Left lung (tissue), 10 donors: Measurements from ENCODE around the gene TMC1. TPM values are rescaled to one million over a fixed set of nuclear protein-coding genes. Genes with fewer than 3 reads are reported as not detected.
A peak's percentile ranks its signal among the peaks of the same experiment; 100 is the strongest.

Source experiments
- ATAC-seq: fragments of 200-7000 bp; cut with Tn5 transposase; one replicate; pipeline ENCODE4 v1.9.1; 2020; ENCODE audit warnings: moderate library complexity
- DNase-seq, 4 donors: peaks; one replicate each; pipeline ENCODE4 v3.0.0-alpha.2; 2013 to 2020
- H3K27ac ChIP-seq, 2 donors: fragments of 200-600 bp; sonication (generic) in 1 of 2; one replicate each; pipeline versions ENCODE4 v1.5.0 to v1.8.0; 2020 to 2021
- H3K27me3 ChIP-seq, 2 donors: fragments of 200-600 bp; sonication (generic) in 1 of 2; one replicate each; pipeline versions ENCODE4 v1.5.0 to v1.8.0; 2020 to 2021
- H3K36me3 ChIP-seq, 2 donors: fragments of 200-600 bp; sonication (generic) in 1 of 2; one replicate each; pipeline versions ENCODE4 v1.5.0 to v1.8.0; 2020 to 2021
- H3K4me1 ChIP-seq, 2 donors: fragments of 200-600 bp; one replicate each; pipeline ENCODE4 v1.8.0; 2021
- H3K4me3 ChIP-seq, 2 donors: fragments of 200-600 bp; sonication (generic) in 1 of 2; one replicate each; pipeline versions ENCODE4 v1.5.0 to v1.8.0; 2020 to 2021; ENCODE audit warnings: mild to moderate bottlenecking in 1 of 2
- H3K9me3 ChIP-seq, 2 donors: fragments of 200-600 bp; sonication (generic) in 1 of 2; one replicate each; pipeline versions ENCODE4 v1.5.0 to v1.8.0; 2020 to 2021
- intact Hi-C, 2 donors: fragments of 100-400 bp; cut with DNase I; formaldehyde crosslinking; loops; one replicate each; pipeline versions ENCODE4 v1.11.2 to v1.14.2; 2022
- polyA plus RNA-seq, 6 donors: library from polyadenylated mRNA; unstranded; fragments of 120-200 nt; gene quantifications; one replicate each; pipeline ENCODE4 v1.2.1, GENCODE V29; 2013; ENCODE audit not compliant: insufficient read length in 6 of 6
- total RNA-seq, 2 donors: library from RNA; stranded (reverse); fragmentation: NEBNext Ultra II Directional; extraction: Animal tissue kit (Norgen Biotek cat#: 25700); gene quantifications; one replicate each; pipeline ENCODE4 v1.2.1, GENCODE V29; 2021
- TF ChIP-seq, protein P1 (sequence below), 2 donors: fragments of 200-600 bp; sonication (generic) in 1 of 2; IDR thresholded peaks; one replicate each; pipeline versions ENCODE4 v1.5.0 to v1.8.0; 2021; ENCODE audit warnings: antibody characterized with exemption in 2 of 2
- donor health status: DM: no; HTN: yes; CAD: no.
- donor health status: DM: no; HTN: no; CAD: no.

Gene TMC1
- total and polyA plus RNA-seq, 8 donors = 0.26 to 0.81 (median 0.55) TPM; not detected in 1

DNA sequence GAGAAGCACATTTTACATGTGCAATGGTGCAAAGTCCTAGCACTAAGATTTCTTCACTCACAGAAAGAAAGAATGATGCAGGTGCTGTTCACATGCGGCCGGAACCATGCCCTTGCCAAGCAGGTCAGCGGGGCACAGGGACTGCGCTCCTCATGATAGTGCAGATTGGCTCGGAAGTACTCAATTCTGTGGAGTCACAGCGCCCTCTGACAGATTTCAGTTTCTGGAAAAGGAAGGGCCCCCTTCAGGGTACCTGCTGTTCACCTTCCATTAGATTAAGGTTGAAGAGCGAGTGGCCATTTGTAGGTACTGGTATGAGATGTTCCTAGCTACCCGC, 75.7 kb downstream of the TMC1 start:
- no peak overlapping the region for H3K4me3 ChIP-seq
- no peaks in the 10 kb centered on the region for H3K27me3 ChIP-seq
- TF ChIP-seq, protein P1, sequence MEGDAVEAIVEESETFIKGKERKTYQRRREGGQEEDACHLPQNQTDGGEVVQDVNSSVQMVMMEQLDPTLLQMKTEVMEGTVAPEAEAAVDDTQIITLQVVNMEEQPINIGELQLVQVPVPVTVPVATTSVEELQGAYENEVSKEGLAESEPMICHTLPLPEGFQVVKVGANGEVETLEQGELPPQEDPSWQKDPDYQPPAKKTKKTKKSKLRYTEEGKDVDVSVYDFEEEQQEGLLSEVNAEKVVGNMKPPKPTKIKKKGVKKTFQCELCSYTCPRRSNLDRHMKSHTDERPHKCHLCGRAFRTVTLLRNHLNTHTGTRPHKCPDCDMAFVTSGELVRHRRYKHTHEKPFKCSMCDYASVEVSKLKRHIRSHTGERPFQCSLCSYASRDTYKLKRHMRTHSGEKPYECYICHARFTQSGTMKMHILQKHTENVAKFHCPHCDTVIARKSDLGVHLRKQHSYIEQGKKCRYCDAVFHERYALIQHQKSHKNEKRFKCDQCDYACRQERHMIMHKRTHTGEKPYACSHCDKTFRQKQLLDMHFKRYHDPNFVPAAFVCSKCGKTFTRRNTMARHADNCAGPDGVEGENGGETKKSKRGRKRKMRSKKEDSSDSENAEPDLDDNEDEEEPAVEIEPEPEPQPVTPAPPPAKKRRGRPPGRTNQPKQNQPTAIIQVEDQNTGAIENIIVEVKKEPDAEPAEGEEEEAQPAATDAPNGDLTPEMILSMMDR (IDR thresholded peaks at IDR 0.05) = no peak
- H3K9me3 ChIP-seq = no peaks in the 10 kb centered on the region
- ATAC-seq (no peak), DNase-seq (no peak)
- H3K27ac ChIP-seq = no peak overlapping the region
- H3K4me1 ChIP-seq = peaks cover 0 to 27% of the 10 kb centered on the region in 2 donors
- H3K36me3 ChIP-seq = no peaks in the 10 kb centered on the region
- intact Hi-C loops = loop anchor here in 1 of 2 donors (5.0 kb wide), 1 partner anchor 305 kb away; no protein-coding TSS in a partner anchor

- Histone ChIP-seq H3K4me1 (peaks cover 0 to 24% of the 10 kb centered on the region in 2 donors), H3K36me3 (no peaks in the 10 kb centered on the region), H3K4me3 (no peak overlapping the region), H3K27ac (no peak overlapping the region), H3K9me3 (no peaks in the 10 kb centered on the region), H3K27me3 (no peaks in the 10 kb centered on the region)
- no peak for ATAC-seq
- TF ChIP-seq, protein P1 (IDR thresholded peaks at IDR 0.05) = no peak
- intact Hi-C loops = loop anchor here in 1 of 2 donors (5.0 kb wide), 1 partner anchor 305 kb away; no protein-coding TSS in a partner anchor
- no peak for DNase-seq
Measured at GRCh38 chr9:72597601-72598000, 76.2 kb downstream of the TMC1 start.

DNA sequence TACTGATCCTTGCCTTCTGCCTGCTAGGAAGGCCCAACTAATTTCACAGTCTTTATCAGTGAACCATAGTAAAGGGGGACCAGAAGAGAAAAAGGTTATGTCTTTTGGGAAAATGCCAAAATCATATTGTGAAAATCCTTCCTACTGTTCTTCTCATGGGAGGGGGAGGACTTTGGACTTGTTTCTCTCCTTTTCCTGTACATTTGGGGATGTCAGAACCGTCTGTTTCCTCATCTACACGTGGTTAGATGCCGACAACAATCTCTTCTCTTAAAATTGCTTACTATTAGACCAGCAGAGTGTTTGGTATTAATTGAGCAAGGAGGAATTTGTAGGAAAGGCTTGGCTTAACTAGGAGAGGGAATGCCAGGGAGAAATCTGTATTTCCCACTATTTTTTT, 77.2 kb downstream of the TMC1 start:
- H3K4me1 ChIP-seq = peaks cover 0 to 14% of the 10 kb centered on the region in 2 donors
- no peaks in the 10 kb centered on the region for H3K36me3 ChIP-seq
- no peaks in the 10 kb centered on the region for H3K9me3 ChIP-seq
- ATAC-seq = no peak
- no peaks in the 10 kb centered on the region for H3K27me3 ChIP-seq
- H3K4me3 ChIP-seq = no peak overlapping the region
- intact Hi-C loops = loop anchor here in 1 of 2 donors (5.0 kb wide), 1 partner anchor 306 kb away; no protein-coding TSS in a partner anchor
- DNase-seq = no peak
- no peak overlapping the region for H3K27ac ChIP-seq
- TF ChIP-seq, protein P1 (IDR thresholded peaks at IDR 0.05) = no peak

GRCh38 chr9:72599874-72600534, 78.6 kb downstream of the TMC1 start:
- TF ChIP-seq, protein P1 (IDR thresholded peaks at IDR 0.05) = no peak
- no peak for DNase-seq
- Histone ChIP-seq H3K27ac (no peak overlapping the region), H3K9me3 (no peaks in the 10 kb centered on the region), H3K4me3 (no peak overlapping the region), H3K36me3 (no peaks in the 10 kb centered on the region), H3K4me1 (peaks cover 0 to 4% of the 10 kb centered on the region in 2 donors), H3K27me3 (no peaks in the 10 kb centered on the region)
- intact Hi-C loops = loop anchor here in 1 of 2 donors (5.0 kb wide), 1 partner anchor 308 kb away; no protein-coding TSS in a partner anchor
- ATAC-seq = peak; percentile 80

- ATAC-seq (no peak), DNase-seq (no peak)
- H3K27me3 ChIP-seq = no peaks in the 10 kb centered on the region
- intact Hi-C loops = no loop called here
- TF ChIP-seq, protein P1 (IDR thresholded peaks at IDR 0.05) = no peak
- H3K36me3 ChIP-seq = no peaks in the 10 kb centered on the region
- no peak overlapping the region for H3K27ac ChIP-seq
- no peak overlapping the region for H3K4me3 ChIP-seq
- H3K4me1 ChIP-seq = no peaks in the 10 kb centered on the region
- H3K9me3 ChIP-seq = no peaks in the 10 kb centered on the region
Measured at GRCh38 chr9:72600671-72601070, 79.3 kb downstream of the TMC1 start.
